Muscle of arm (tissue), 12 donors: ENCODE data around the gene ATP6V0B. TPM values are rescaled to one million over a fixed set of nuclear protein-coding genes. Genes with fewer than 3 reads are reported as not detected.

ENCODE experiments used
- DNase-seq: peaks from one replicate; pipeline ENCODE4 v3.0.0-alpha.2; 2013
- polyA plus RNA-seq, 12 donors: library from polyadenylated mRNA; unstranded; fragments of 120-200 nt; gene quantifications; one replicate each; pipeline ENCODE4 v1.2.1, GENCODE V29; 2013; ENCODE audit not compliant: insufficient read length in 12 of 12

The ATP6V0B gene
- polyA plus RNA-seq, 12 donors = 33.9 to 111 (median 42.6) TPM; not detected in 1

DNA sequence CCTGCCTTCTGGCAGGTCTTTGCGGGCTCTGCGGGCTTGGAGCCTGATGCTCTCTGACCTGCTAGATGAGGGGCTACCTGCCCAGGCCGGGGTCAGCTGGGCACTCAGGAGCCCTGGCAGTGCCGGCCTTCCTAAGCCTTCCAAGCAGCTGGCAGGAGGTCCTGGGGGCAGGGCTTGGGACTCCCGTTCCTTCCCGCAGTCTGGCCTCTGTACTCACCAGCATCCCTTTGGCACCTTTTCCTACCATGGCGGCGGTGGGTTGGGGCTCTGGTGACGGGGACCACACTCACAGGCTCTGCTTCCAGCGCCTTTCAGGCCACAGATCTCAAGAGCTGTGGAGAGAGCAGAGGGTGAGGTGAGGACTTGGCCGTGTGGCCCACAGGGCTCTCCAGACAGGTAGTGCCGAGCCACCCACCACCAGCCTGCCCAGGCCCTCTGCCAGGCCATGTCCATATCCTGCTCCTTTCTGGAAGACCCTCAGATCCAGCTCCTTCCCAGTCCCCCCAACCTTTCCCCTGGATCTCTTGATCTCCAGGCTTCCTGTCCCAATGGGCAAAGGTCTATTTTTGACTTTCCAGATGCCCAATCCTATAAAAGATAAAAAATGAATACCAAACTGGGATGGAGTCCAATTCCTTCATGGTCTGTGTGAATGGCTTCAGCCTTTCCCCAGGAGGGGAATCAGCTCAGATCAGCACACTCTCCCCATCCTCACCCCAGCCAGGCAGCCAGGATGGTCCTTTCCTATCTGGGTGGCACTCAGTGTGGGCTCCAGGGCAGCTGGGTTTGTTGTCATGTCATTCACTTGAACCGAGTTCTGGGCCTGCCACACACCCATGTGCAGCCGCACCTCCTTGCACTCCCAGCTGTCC lies 49.5 kb downstream of the ATP6V0B start:
- no peak for DNase-seq

DNA sequence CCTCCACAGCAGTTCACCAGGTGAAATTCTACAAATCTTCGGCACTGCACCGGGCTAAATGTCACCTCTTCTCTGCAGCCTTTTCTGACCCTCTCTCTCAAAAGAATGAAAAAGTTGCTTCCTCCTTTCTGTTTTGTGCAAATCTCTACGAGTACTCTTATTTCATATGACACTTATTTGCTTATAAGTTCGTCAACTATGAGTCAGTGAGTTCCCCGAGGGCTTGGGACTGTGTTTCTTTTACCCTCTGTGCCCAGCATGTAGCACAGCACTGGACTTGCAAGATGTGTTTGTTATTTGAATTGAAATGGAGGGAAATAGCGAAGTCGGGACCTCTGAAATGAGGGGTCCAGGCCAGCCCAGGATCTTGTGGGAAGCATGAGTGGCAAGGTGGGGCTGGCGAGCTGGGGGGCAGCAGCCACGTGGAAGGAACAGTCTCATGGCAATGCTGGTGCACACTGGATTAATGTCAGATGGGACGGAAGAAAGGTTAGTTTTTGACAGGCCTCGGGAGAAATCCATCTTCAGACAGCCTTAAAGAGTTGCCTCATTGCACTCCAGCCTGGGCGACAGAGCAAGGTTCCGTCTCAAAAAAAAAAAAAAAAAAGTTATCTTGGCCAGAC lies 50.3 kb downstream of the ATP6V0B start:
- DNase-seq = no peak

DNA sequence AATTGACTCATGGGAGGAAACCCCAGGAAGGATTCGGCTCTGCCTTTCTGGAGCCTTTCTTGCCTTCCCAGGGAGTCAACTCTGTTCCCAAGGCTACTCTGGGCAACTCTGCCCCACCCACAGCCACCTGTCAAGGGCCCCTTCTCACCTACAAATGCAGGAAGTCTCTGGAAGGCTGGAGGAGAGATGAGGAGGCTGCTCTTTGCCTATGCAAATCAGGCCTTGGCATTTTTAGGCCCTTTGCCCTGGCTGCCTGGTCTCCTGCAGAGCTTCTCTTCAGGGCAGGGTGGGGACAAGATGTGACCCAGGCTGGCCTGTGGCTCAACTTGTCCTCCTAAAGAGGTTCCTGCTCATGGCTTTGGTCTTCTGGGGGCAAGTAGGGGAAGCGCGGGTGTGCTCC lies 51.1 kb downstream of the ATP6V0B start:
- DNase-seq = no peak

DNA sequence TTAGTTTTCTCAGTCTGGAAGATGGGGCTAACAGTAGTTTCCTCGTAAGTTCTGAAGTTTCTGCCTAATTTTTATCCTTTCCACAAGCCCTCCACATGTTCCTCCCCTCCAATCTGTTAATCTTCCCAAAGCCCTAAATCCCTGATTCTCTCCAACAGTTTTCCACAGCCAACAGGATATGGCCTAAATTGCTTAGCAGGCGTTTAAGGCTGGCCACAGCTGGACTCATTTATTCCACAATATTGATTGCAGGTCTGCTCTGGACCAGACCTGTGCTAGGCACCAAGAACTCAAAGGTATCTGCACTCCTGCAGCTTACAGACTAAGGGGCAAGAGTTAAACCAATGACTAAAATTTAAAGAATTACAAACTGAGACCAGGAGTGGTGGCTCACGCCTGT lies 52.6 kb downstream of the ATP6V0B start:
- no peak for DNase-seq

Other genes with a start within 250 kb of the ATP6V0B start
- 1 to 10 TPM in 5 of 12 donors, under 1 TPM in 5, not detected in 2; 0.54 to 5.7 (median 1.2) TPM for gene ARTN, start 41.2 kb upstream of the ATP6V0B start, polyA plus RNA-seq
- 10 to 100 TPM in 11 of 12 donors, not detected in 1; 18.8 to 54.5 (median 25.7) TPM for gene IPO13, start 28.0 kb upstream of the ATP6V0B start, polyA plus RNA-seq
- gene DPH2, start 5.0 kb upstream of the ATP6V0B start, polyA plus RNA-seq = 10 to 100 TPM in 11 of 12 donors, not detected in 1; 13.4 to 27.2 (median 17.5) TPM
- 10 to 100 TPM in 11 of 12 donors, not detected in 1; 33.0 to 60.0 (median 39.6) TPM for gene B4GALT2, start 4.2 kb downstream of the ATP6V0B start, polyA plus RNA-seq
- 1 to 10 TPM in 5 of 12 donors, under 1 TPM in 5, not detected in 2; 0.67 to 4.2 (median 1.0) TPM for gene CCDC24, start 16.6 kb downstream of the ATP6V0B start, polyA plus RNA-seq
- gene SLC6A9, start 56.5 kb downstream of the ATP6V0B start, polyA plus RNA-seq = 10 to 100 TPM in 1 of 12 donors, 1 to 10 TPM in 10, not detected in 1; 2.5 to 11.3 (median 3.5) TPM
- gene KLF17, start 143.9 kb downstream of the ATP6V0B start, polyA plus RNA-seq = under 1 TPM in 9 of 12 donors, not detected in 3; 0.05 to 0.43 (median 0.17) TPM
- not detected for gene KLF18, start 166.7 kb downstream of the ATP6V0B start, polyA plus RNA-seq
- 10 to 100 TPM in 11 of 12 donors, not detected in 1; 27.7 to 50.8 (median 36.8) TPM for gene DMAP1, start 238.5 kb downstream of the ATP6V0B start, polyA plus RNA-seq